Medulla oblongata (tissue), 1 donor: ENCODE measurements around the gene PFDN1.
"Not testable (repeated sequence)": the region's sequence is repeated elsewhere in the genome, so short reads cannot be mapped to it uniquely, and the experiment has no call there.

Experiments
- DNase-seq: peaks from one replicate; pipeline ENCODE4 v3.0.0-alpha.2; 2015; ENCODE audit errors: extremely low spot score

Gene PFDN1

GRCh38 chr5:140302786-140303639, at the start of gene PFDN1:
Gene PFDN1, minus strand, starts transcription at chr5:140303101. Its CDS starts 28 bp downstream, at chr5:140303073.
- DNase-seq: peak; percentile 98

- peak; percentile 94 for DNase-seq
These were observed 48.9 kb upstream of the PFDN1 start for GRCh38 chr5:140351609-140352334.

GRCh38 chr5:140349244-140349643, 46.3 kb upstream of the PFDN1 start:
- no peak for DNase-seq

- no peak for DNase-seq
These were observed 45.2 kb upstream of the PFDN1 start for GRCh38 chr5:140348104-140348503.

GRCh38 chr5:140347360-140347759, 44.5 kb upstream of the PFDN1 start:
- no peak for DNase-seq

- peak; percentile 88 for DNase-seq
These were observed 43.7 kb upstream of the PFDN1 start, which contains the start of gene HBEGF for GRCh38 chr5:140346348-140347221. Gene HBEGF, minus strand, starts transcription at chr5:140346603. Its CDS starts 275 bp downstream, at chr5:140346328.

- peak; percentile 70 for DNase-seq
These were observed 43.0 kb upstream of the PFDN1 start for GRCh38 chr5:140345919-140346347.

- no peak for DNase-seq
These were observed 42.0 kb upstream of the PFDN1 start for GRCh38 chr5:140344683-140345423.

- DNase-seq: not testable (repeated sequence)
These were observed 40.9 kb upstream of the PFDN1 start for GRCh38 chr5:140343849-140344248.

- no peak for DNase-seq
These were observed 40.0 kb upstream of the PFDN1 start for GRCh38 chr5:140342896-140343295.

GRCh38 chr5:140342287-140342686, 39.4 kb upstream of the PFDN1 start:
- DNase-seq: no peak

- DNase-seq: peak; percentile 94
These were observed 38.7 kb upstream of the PFDN1 start for GRCh38 chr5:140341591-140341990.

GRCh38 chr5:140340605-140341121, 37.8 kb upstream of the PFDN1 start:
- no peak for DNase-seq

GRCh38 chr5:140339636-140340035, 36.7 kb upstream of the PFDN1 start:
- no peak for DNase-seq

- DNase-seq: no peak
These were observed 36.0 kb upstream of the PFDN1 start for GRCh38 chr5:140338908-140339307.

- DNase-seq: no peak
These were observed 35.4 kb upstream of the PFDN1 start for GRCh38 chr5:140338336-140338735.

GRCh38 chr5:140337880-140338279, 35.0 kb upstream of the PFDN1 start:
- DNase-seq: no peak

- peak; percentile 41 for DNase-seq
These were observed 33.5 kb upstream of the PFDN1 start for GRCh38 chr5:140336388-140336787.

- no peak for DNase-seq
These were observed 28.7 kb upstream of the PFDN1 start for GRCh38 chr5:140331638-140332037.

GRCh38 chr5:140329739-140330481, 27.0 kb upstream of the PFDN1 start:
- no peak for DNase-seq
